AG10803 (cell line): ENCODE data around the gene TNK1.
A peak's percentile ranks its signal among the peaks of the same experiment; 100 is the strongest.
"Not testable (repeated sequence)": the region's sequence is repeated elsewhere in the genome, so short reads cannot be mapped to it uniquely, and the experiment has no call there.

Experiments used
- DNase-seq: peaks from one replicate; pipeline ENCODE4 v3.0.0; 2010; ENCODE audit warnings: low read depth
- H3K4me3 ChIP-seq: 2 replicates; pipeline ENCODE4 v1.5.1; 2011; ENCODE audit warnings: mild to moderate bottlenecking, low read length, control low read depth
- TF ChIP-seq, protein P1 (sequence below): conservative IDR thresholded peaks from 2 replicates; pipeline ENCODE4 v1.5.1; 2011; ENCODE audit warnings: mild to moderate bottlenecking, low read length, control low read depth, inconsistent platforms

Gene TNK1

DNA sequence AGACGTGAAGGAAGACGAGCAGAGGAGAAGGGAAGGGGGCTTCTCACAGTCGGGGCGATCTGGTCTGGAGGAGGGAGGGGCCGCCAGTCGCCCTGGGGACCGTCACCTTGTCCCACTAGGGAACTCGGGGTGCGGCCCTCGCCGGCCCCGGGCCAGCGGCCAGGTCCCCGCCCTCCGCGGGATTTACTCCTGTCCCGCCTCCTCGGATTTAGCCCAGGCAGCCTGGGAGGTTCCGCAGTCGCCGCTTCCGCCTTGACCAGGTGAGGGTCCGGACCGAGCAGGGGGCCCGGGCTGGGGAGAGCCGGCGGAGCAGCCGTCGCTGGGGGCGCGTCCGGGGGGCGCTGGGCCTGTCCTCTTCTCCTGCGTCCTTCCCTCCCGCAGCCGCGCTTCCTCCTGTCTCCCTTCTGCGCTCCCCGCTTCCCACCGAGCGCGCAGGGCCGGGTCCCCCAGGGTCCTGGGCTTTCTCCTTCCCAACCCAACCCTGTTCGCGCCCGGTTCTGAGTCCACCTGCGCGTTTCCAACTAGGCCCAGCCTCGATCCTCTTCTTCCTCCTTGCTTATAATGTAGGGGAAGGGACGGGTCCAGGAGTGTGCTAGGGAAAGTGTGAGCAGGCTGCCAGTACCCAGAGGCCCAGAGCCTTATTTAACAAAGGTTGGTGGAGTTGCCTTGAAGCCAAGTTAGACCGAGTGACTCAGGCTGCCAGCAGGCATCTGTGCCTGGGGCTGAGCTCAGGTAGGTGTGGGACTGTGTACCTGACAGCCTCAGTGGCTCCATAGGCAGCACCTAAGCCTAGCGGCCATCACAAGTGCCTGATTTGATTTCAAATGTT lies at the start of gene TNK1:
Gene TNK1, plus strand, starts transcription at position 235 of the 829 bp plus-strand sequence. CDS start 1,838 bp downstream, outside the sequence.
- no peak for DNase-seq
- TF ChIP-seq, protein P1, sequence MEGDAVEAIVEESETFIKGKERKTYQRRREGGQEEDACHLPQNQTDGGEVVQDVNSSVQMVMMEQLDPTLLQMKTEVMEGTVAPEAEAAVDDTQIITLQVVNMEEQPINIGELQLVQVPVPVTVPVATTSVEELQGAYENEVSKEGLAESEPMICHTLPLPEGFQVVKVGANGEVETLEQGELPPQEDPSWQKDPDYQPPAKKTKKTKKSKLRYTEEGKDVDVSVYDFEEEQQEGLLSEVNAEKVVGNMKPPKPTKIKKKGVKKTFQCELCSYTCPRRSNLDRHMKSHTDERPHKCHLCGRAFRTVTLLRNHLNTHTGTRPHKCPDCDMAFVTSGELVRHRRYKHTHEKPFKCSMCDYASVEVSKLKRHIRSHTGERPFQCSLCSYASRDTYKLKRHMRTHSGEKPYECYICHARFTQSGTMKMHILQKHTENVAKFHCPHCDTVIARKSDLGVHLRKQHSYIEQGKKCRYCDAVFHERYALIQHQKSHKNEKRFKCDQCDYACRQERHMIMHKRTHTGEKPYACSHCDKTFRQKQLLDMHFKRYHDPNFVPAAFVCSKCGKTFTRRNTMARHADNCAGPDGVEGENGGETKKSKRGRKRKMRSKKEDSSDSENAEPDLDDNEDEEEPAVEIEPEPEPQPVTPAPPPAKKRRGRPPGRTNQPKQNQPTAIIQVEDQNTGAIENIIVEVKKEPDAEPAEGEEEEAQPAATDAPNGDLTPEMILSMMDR, result no peak
- H3K4me3 ChIP-seq, result peak within 1 kb of the TSS; percentile 44

DNA sequence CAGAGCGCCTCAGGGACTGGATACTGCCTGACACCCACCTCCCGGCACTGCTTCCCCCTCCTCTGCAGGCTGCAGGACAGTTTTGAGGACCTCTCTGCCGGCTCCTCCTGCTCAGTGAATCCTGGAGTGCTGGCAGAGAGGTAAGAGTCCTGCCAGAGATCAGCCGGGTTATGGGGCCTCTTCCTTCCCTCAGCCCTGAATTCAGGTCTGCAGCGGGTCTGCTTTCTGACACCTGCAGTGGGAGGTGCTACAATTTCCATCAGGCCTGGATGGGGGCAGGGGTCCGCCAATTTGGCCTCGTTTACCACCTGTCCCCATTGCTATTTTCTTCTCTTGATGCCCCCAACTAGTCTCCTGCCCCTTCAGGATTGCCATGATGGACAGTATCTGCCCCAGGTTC lies 48.8 kb upstream of the TNK1 start:
- no peak for DNase-seq
- TF ChIP-seq, protein P1, result no peak
- no peak overlapping the region for H3K4me3 ChIP-seq

DNA sequence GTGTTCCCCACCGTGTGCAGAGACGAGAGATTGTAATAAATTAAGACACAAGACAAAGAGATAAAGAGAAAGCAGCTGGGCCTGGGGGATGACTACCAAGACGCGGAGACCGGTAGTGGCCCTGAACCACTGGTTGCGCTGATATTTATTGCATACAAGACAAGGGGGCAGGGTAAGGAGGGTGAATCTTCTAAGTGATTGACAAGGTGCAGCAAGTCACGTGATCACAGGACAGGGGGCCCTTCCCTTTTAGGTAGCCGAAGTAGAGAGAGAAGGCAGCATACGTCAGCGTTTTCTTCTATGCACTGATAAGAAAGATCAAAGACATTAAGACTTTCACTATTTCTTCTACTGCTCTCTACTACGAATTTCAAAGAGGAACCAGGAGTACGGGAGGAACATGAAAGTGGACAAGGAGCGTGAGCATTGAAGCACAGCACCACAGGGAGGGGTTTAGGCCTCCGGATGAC lies 48.3 kb upstream of the TNK1 start:
- not testable (repeated sequence) for H3K4me3 ChIP-seq, DNase-seq

DNA sequence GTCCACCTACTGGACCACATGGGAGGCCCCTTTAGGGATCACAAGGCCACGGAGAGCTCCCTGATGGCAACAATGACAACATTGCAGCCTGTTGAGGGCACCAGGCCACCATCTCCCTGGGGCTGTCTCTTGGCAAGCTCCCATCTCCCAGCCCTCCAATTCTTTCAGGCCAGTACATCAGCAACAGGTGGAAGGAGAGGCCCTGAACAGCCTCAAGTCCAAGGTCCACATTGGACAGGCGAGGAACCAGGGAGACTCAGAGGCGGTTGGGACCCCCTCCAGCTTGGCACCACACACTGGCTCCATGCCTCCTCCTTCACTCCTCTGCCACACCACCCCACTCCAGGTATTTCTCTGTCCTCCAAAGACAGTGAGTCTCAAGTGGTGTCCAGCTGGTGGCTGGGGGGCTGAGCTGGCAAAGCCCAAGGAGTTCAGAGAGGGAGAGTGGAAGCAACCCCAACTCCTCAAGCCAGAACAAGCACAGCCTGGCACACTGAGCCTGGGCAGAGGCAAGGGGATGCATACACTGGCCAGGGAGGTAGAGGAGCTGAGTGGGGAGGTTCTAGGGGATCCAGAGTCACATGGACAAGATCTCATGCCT lies 45.9 kb upstream of the TNK1 start:
- no peak overlapping the region for H3K4me3 ChIP-seq
- DNase-seq, result no peak
- TF ChIP-seq, protein P1, result no peak

DNA sequence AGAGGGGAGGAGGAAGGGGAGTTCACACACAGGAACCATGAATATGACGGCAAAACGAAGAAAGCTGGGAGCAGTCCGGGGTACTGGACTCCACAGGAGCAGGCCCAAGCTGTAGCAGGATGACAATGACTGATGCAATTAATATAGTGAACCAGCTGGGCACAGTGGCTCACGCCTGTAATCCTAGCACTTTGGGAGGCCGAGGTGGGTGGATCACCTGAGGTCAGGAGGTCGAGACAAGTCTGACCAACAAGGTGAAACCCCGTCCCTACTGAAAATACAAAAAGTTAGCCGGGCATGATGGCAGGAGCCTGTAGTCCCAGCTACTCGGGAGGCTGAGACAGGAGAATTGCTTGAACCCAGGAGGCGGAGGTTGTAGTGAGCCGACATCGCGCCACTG lies 45.1 kb upstream of the TNK1 start:
- not testable (repeated sequence) for H3K4me3 ChIP-seq, DNase-seq

DNA sequence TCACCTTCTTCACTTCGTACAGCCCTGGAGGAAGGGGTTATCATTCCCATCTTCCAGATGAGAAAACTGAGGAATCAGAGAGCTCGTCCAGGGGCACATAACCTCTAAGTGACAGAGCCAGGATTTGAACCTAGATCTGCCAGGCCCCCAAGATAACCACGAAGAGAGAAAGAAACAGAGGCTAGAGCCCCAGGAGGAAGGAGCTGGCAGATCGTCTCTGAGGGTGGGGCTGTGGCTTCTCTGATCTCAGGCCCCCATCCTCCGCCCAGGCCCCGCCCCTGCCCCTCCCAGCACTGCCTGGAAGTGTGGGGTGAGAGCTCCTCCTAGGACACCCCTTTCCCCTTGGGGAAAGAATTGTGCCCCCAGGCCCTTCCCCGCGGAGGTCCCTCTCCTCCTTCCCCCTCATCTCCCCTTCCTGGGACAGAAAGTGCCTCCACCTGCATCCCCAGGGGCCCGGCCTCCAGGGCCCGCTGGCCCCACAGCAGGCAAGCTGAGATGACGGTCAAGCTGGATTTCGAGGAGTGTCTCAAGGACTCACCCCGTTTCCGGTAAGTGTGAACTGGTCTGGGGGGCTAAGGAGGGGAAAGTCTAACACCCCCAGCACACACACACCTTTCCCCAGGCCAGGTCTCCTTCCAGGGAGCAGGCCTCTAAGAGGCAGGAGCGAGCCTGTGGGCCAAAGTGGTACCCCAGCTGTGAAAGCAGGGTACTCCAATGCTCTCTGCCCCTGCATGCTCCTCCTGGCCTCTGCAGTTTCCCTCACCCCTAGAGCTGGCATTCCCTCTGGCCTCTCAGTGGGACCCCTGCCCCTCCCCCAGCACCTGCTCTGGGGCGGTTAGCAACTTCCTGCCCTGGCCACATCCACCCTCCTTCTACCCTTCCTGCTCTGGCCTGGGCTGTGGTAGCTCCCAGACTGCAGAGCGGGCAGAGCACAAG lies 44.4 kb upstream of the TNK1 start, which contains the start of gene ACAP1:
Gene ACAP1, plus strand, starts transcription at position 290 of the 936 bp plus-strand sequence. Its CDS starts 206 bp downstream, at position 496.
- DNase-seq, result no peak
- TF ChIP-seq, protein P1, result no peak
- no peak within 1 kb of the TSS for H3K4me3 ChIP-seq

DNA sequence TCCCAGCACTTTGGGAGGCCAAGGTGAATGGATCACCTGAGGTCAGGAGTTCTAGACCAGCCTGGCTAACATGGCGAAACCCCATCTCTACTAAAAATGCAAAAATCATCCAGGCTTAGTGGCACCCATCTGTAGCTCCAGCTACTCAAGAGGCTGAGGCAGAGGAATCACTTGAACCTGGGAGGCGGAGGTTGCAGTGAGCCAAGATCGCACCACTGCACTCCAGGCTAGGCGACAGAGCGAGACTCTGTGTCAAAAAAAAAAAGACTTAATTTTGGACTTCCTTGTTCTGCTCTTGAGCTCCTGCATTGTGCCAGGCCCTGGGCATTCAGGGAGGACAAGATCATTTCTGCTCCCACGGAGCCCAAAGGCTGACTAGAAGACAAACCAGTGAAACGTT lies 43.3 kb upstream of the TNK1 start:
- not testable (repeated sequence) for DNase-seq, H3K4me3 ChIP-seq

DNA sequence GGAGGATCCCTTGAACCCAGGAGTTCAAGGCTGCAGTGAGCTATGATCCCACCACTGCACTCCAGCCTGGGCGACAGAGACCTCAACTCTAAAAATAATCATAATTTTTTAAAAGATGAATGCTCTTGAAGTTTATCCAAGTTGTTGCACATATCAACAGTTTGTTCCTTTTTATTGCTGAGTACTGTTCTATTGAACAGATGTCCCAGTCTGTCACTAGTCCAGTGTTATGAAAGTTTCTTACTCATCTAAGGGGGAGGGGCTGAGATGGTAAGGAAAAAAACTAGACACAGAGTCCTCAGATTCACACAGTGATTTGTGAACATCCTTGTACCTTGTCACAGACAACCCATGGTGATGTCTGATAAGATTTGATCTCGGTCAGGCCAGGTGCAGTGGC lies 40.7 kb upstream of the TNK1 start:
- TF ChIP-seq, protein P1, result no peak
- H3K4me3 ChIP-seq, result no peak overlapping the region
- DNase-seq, result peak; percentile 50
